Skeletal muscle cell (primary cell): ENCODE data around the gene CUX1.
"Not testable (repeated sequence)": the region's sequence is repeated elsewhere in the genome, so short reads cannot be mapped to it uniquely, and the experiment has no call there.

Experiments used
- DNase-seq: peaks from one replicate; pipeline ENCODE4 v3.0.0-alpha.2; 2010; ENCODE audit warnings: low read depth
- H3K4me3 ChIP-seq: 2 replicates; pipeline ENCODE4 v1.5.1; 2011; ENCODE audit warnings: low read depth, mild to moderate bottlenecking, control low read depth, low read length, moderate library complexity

The CUX1 gene

GRCh38 chr7:102122026-102122425, 304.6 kb downstream of the CUX1 start:
- H3K4me3 ChIP-seq, result no peak overlapping the region
- DNase-seq, result no peak

- H3K4me3 ChIP-seq, result no peak overlapping the region
- peak; percentile 73 for DNase-seq
Measured at GRCh38 chr7:102125127-102125596, 307.7 kb downstream of the CUX1 start.

- no peak for DNase-seq
- H3K4me3 ChIP-seq, result no peak overlapping the region
Measured at GRCh38 chr7:102128303-102128702, 310.9 kb downstream of the CUX1 start.

- no peak for DNase-seq
- H3K4me3 ChIP-seq, result no peak overlapping the region
Measured at GRCh38 chr7:102129636-102130370, 312.4 kb downstream of the CUX1 start.

GRCh38 chr7:102132209-102132752, 314.9 kb downstream of the CUX1 start:
- no peak overlapping the region for H3K4me3 ChIP-seq
- DNase-seq, result no peak

GRCh38 chr7:102138676-102139075, 321.2 kb downstream of the CUX1 start:
- H3K4me3 ChIP-seq, result no peak overlapping the region
- DNase-seq, result no peak

- H3K4me3 ChIP-seq, result no peak overlapping the region
- no peak for DNase-seq
Measured at GRCh38 chr7:102140952-102141370, 323.5 kb downstream of the CUX1 start.

- not testable (repeated sequence) for DNase-seq, H3K4me3 ChIP-seq
Measured at GRCh38 chr7:102142433-102142832, 325.0 kb downstream of the CUX1 start.

- no peak overlapping the region for H3K4me3 ChIP-seq
- DNase-seq, result no peak
Measured at GRCh38 chr7:102146122-102146521, 328.7 kb downstream of the CUX1 start.

GRCh38 chr7:102147008-102147407, 329.6 kb downstream of the CUX1 start:
- H3K4me3 ChIP-seq, result no peak overlapping the region
- DNase-seq, result no peak

- H3K4me3 ChIP-seq, result no peak overlapping the region
- DNase-seq, result no peak
Measured at GRCh38 chr7:102148799-102149198, 331.4 kb downstream of the CUX1 start.

- DNase-seq, result no peak
- no peak overlapping the region for H3K4me3 ChIP-seq
Measured at GRCh38 chr7:102149416-102149815, 332.0 kb downstream of the CUX1 start.

GRCh38 chr7:102150266-102150665, 332.8 kb downstream of the CUX1 start:
- no peak overlapping the region for H3K4me3 ChIP-seq
- no peak for DNase-seq

- DNase-seq, result no peak
Measured at GRCh38 chr7:102152672-102153598, 335.5 kb downstream of the CUX1 start.

GRCh38 chr7:102153599-102153946, 336.1 kb downstream of the CUX1 start:
- H3K4me3 ChIP-seq, result no peak overlapping the region
- DNase-seq, result no peak

More at GRCh38 chr7:102152672-102153598, 335.5 kb downstream of the CUX1 start:
- H3K4me3 ChIP-seq, result no peak overlapping the region

GRCh38 chr7:102154425-102154824, 337.0 kb downstream of the CUX1 start:
- no peak for DNase-seq

GRCh38 chr7:102155821-102156441, 338.5 kb downstream of the CUX1 start:
- no peak overlapping the region for H3K4me3 ChIP-seq
- DNase-seq, result no peak

More at GRCh38 chr7:102154425-102154824, 337.0 kb downstream of the CUX1 start:
- no peak overlapping the region for H3K4me3 ChIP-seq

- no peak for DNase-seq
- no peak overlapping the region for H3K4me3 ChIP-seq
Measured at GRCh38 chr7:102156867-102157266, 339.4 kb downstream of the CUX1 start.

- no peak overlapping the region for H3K4me3 ChIP-seq
- no peak for DNase-seq
Measured at GRCh38 chr7:102165136-102165535, 347.7 kb downstream of the CUX1 start.

- DNase-seq, result no peak
- H3K4me3 ChIP-seq, result no peak overlapping the region
Measured at GRCh38 chr7:102167254-102167653, 349.8 kb downstream of the CUX1 start.
